DMS53 treated with DMSO at 0.1 percent for 48 hours (cell line): ENCODE data around the gene SERBP1.
"Not testable (repeated sequence)": the region's sequence is repeated elsewhere in the genome, so short reads cannot be mapped to it uniquely, and the experiment has no call there.

ENCODE experiments used
- DNase-seq: peaks from one replicate; lab custom pipeline; 2025; ENCODE audit not compliant: unreplicated experiment; lab: John Stamatoyannopoulos, UW

The SERBP1 gene

DNA sequence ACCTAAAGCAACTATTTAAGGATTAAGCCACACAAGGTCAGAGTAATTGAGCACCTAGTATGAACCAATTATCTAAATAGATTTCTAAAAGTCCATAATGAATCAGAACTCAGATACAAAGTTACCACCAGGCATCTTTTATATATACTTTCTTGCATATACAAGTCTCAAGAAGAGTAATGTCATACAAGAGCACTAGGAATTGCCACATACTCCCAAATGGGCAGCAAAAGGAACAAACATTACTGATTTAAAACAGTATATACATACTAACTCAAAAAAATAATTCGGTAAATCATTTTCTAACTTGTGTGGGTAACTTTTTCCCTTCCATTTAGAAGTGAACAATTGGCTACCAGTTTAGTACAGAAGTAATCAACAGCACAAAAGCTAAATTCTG, 22.1 kb downstream of the SERBP1 start:
- DNase-seq: no peak

DNA sequence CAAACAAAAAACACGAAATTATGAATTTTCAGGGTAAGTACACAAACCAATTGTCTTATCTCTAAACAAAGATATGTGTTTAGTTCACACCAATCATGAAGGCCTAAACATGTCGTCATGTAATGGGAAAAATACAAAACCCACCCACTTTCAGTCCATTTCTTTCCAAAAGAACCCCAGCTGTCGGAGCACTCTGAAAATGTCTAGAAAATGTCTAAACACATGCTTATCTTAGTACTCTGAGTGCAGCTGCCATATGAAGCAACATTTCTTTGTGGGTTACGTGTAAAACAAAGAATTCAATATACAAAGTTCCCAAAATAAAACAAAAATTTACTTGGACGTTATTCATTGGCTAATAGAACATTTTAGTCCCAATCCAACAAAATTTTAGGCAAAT, 22.7 kb downstream of the SERBP1 start:
- DNase-seq: no peak

DNA sequence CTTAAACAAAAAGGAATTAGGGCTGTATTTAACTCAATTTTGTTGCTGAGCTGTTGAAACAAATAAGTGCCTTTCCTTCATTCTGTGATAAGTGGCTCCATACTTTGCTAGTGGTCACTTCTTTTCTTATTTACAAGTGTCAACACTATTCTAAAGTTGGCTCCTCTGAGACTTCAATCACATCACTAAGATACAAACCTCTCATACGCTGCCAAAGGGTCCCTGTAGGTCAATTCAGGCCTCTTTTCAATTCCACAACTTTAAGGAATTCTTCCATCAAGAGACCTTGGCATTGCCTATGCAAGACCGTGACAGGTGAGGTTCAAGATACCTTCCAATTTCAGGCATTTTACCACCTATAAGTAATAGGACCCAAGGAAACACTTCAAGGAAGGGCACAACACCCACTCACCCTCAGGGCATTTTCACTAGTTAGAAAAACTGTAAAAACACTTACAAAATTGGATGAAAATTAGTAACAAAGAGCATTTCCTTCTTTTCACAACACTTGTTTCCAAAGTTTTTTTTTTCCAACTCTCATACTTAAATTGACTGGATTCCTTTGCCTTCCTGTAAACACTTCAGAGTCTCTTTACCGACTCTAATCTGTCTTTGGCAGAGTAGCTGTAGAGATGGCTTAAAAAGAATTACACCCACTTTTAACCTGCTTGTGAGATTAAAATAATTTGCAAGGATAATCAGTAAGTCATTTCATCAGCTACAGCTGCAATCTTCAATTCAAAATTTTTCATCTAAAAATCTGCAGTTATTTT, 24.5 kb downstream of the SERBP1 start:
- DNase-seq: no peak

DNA sequence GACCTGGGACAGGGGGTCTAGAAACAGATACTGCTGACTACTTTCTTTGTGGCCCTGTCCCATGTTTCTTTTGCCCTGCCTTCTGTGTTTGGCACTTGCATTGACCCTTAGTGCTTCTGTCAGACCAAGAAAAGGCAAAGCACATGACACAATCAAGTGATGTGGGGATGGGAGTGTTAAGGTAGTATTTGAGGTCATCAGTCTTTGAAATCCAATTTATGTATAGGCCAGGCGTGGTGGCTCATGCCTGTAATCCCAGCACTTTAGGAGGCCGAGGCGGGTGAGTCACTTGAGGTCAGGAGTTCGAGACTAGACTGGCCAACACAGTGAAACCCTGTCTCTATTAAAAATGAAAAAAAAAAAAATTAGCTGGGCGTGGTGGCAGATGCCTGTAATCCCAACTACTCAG, 26.0 kb downstream of the SERBP1 start:
- DNase-seq: no peak

DNA sequence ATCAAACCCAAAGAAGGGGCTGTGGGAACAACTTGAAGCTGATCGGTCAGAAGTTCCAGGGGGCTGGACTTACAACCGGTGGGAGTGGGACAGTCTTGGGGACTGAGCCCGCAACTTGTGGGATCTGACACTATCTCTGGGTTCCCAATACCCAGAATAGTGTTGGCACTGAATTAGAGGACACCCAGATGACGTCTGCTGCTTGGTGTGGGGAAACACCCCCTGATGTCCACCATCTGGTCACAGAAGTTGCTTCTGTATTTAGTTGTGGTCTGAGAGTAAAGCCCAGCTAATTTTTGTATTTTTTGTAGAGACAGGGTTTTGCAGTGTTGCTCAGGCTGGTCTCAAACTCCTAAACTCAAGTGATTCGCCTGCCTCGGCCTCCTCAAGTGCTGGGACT, 28.8 kb downstream of the SERBP1 start:
- DNase-seq: no peak

DNA sequence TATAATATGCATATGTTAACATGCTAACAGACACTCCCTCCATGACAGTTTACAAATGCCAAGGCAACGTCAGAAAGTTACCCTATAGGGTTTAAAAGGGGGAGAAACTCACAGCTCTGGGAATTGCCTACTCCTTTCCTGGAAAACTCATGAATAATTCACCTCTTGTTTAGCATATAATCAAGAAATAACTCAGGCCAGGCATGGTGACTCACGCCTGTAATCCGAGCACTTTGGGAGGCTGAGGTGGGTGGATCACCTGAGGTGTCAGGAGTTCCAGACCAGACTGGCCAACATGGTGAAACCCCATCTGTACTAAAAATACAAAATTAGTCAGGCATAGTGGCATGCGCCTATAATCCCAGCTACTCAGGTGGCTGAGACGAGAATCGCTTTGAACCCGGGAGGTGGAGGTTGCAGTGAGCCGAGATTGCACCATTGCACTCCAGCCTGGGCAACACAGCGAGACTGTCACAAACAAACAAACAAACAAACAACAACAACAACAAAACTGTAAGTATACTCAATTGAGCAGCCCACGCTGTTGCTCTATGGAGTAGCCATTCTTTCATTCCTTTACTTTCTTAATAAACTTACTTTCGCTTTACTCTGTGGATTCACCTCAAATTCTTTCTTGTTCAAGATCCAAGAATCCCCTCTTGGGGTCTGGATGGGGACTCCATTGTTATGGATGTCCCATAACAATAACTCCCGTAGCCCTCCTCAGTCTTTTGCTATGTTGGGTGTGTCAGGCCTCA, 30.0 kb downstream of the SERBP1 start:
- not testable (repeated sequence) for DNase-seq

DNA sequence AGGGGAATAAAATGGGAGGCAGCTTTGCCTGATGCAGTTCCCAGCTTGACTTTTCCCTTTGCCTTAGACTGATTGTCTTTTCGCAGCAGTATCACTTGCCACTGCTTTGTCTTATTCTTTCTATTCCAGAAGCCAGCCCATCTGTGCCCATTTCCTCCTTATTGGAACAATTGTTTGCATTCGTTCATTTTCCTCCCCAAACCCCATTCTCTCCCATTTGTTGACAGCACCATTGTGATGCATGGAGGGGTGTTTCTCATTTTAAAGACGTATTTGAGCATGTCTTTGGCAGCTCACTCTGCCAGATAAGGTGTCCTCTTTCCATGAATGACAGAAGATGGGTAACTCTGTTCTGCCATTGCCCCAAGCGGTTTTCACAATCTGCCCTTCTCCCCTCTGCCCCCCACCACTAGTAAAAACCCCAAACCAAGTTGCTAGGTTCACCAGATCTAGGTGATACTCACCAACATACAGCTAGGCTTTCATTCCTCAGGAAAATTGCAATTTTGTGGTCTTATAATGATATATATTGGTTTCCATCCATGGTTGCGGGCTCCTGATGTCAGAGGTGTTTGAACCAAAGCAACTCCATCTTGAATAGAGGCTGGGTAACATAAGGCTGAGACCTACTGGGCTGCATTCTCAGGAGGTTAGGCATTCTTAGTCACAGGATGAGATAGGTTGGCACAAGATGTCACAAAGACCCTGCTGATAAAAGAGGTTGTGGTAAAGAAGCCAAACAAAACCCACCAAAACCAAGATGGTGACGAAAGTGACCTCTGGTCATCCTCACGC, 30.8 kb downstream of the SERBP1 start:
- no peak for DNase-seq

DNA sequence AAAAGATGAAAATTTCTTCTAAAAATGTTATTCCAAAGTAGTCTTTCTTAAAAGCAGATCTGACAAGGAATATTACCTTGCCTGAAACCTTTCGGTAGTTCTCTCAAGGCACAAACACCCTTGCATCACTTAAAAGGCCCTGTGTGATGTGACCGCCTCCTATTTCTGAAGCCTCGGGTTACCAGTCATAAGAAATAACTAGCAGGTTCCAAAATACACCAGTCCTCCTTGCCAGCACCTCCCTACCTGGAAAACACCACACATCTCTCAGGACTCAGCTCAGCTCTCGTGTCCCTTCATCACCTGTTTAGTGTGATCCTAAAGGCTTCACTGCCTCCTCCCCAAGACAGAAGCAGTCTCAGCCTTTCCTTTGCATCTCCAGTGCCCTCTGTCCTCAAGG, 35.7 kb downstream of the SERBP1 start:
- DNase-seq: no peak

DNA sequence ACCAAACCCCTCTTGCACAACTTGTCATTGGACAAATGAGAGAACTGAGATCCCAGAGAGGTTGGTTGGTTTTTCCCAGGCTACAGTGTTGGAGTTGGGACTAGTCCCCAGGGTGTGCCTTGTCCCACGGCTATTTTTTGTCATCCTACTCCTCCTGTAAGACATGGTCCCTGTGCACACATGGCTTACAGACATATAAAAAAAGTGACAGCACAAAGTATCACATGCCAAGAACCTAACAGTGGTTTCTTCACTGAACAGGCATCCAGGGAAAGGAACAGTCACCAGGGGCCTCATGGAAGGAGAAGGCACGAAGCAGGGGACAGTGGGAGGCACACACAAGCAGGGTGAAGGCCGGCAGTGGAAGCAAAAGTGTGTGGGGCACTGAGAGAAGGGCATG, 36.5 kb downstream of the SERBP1 start:
- no peak for DNase-seq

DNA sequence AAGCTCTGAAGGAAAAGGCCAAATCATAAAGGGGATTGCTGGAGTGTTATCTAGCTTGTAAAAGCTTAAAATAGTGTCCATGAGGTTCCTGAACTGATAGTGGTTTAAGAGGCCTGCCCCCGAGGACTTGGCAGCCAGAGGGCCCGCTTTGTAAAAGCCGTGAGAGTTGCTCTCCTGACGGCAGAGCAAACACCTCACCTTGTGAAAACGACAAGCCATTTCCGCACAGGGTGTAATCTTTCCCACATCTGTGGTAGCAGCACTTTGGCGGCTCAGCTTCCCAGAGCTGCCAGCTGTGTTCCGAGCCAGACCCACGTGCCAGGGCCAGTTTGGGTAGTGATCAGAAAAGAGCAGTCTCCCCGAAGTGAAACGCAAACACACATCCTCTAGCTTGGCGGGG, 37.0 kb downstream of the SERBP1 start:
- DNase-seq: no peak

DNA sequence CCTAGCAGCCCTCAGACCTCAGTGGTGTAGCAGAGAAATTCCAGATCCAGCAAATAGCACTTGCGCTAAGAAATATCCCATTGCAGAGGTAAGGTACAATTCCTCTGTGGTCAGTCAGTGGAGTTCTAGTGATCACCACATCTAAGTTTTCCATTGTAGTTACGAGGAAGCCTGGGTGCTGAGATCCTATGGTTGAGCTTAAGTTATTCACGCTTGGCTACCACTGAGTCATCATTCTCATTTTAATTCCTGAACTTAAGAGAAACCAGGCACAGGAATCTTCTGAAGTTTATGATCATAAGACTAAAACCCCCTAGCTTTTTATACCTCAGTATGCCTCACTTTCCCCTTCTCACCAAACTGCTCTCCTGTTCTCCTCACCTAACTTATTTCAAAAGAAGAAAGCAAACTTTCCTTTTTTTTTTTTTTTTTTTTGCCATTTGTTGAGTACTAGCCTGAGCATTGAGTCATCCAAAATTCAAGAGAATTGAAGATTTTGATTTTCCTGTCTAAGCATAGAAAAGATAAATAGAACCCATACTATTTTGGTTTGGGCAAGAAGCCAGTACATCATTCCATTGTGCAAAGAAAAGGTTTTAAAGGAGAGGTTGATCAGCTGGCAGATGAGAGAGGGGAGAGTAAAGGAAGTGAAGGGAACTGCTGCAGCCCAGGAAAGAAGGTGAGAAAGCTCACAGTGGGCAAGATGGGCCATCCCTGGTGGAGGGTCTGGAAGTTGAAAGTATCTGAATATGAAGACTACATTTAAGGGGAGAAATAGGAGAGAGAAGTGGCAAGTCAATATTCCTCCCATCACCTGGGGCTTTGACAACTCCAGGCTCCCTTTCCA, 39.9 kb downstream of the SERBP1 start:
- no peak for DNase-seq

DNA sequence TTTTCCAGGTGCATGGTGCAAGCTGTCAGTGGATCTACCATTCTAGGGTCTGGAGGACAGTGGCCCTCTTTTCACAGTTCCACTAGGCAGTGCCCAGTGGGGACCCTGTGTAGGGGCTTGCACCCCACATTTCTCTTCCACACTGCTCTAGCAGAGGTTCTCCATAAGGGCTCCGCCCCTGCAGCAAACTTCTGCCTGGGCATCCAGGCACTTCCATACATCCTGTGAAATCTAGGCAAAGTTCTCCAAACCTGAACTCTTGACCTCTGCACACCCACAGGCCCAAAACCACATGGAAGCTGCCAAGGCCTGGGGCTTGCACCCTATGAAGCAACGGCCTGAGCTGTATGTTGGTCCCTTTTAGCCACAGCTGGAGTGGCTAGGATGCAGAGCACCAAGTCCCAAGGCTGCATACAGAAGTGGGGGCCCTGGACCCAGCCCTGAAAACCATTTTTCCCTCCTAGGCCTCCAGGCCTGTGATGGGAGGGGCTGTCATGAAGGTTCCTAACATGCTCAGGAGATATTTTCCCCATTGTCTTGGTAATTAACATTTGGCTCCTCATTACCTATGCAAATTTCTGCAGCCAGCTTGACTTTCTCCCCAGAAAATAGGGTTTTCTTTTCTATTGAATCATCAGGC, 46.1 kb downstream of the SERBP1 start:
- DNase-seq: no peak

DNA sequence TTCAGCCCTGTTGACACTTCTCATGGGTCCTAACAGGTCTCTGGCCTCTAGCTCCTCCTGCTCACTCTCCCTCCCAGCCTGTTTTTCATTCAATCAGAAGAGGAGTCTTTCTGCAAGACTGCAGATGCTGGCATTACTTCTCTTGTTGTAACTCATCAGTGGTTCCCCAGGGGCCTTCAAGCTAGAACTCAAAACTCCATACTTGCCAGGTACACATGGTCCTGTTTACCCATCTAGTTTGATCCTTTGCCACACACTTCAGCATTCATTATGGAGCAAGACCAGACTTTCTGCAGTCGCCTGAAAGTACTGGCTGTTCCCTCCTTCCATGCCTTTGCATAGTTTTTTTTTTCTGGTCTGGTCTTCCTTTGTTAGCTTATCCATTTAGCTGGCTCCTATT, 47.9 kb downstream of the SERBP1 start:
- DNase-seq: no peak

DNA sequence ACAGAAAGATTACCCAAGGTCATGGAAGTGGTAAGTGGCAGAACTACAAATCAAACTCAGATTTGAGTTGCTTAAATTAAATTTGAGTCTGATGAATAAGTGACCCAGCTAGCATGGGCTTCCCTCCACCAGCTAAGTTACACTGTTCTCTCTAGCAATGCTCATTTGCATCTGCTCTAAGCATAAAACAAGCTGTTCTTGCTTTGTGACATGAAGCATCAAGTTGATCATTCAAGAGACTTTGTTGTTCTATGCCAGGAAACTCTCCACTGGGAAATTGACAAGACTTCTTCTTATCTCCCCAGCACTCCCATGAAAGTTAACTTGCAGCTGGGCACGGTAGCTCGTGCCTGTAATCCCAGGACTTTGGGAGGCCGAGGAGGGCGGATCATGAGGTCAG, 49.0 kb downstream of the SERBP1 start:
- DNase-seq: no peak

DNA sequence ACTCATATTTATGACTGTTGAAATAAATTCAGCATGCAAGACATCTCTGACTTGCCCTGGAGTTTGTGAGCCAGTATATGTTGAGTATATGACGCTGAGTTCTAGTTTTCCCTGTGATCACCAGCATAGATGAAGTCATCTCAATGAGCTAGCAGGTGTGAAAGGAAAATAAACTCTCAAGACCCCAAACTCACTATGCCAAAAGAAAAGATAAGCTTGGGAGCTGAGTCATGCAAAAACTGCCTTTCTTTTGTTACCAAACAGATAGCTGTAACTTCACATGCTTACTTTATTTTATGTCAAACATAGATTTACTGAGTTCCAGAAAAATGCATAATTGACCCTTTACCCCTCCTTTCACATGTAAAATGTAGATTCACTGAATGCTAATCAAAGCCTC, 52.9 kb downstream of the SERBP1 start:
- DNase-seq: no peak

DNA sequence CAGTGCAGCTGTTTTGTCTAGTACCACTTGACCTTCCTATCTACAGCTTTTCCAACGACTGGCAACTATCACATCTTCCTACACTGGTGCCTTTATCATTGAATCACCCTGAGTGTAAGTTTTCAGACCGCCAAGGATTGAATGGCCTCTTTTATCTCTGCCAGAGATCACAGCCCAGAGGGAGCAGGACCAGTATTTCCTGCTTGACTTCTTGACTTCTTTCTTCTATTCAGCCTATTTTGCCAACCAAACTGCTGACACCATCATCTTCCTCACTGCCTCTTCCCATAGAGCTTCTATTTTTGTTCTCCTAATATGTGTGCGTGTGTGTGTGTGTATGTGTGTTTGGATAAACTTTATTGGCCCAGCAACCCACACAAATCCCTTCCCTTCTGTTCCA, 53.8 kb downstream of the SERBP1 start:
- peak; percentile 59 for DNase-seq

DNA sequence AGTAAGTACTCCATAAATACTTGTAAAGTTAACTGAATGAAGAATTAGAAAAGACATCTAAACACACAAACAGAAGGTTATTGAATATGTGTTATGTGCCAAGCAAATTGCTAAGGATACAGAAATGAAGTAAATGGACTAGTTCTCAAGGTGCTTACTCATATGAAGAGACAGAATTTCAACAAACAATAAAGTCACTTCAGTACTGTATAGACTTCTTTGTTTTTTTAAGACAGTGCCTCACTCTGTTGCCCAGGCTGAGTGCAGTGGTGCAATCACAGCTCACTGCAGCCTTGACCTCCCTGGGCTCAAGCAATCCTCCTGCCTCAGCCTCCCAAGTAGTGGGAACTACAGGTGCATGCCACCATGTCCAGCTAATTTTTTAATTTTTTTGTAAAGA, 57.3 kb downstream of the SERBP1 start:
- DNase-seq: no peak

DNA sequence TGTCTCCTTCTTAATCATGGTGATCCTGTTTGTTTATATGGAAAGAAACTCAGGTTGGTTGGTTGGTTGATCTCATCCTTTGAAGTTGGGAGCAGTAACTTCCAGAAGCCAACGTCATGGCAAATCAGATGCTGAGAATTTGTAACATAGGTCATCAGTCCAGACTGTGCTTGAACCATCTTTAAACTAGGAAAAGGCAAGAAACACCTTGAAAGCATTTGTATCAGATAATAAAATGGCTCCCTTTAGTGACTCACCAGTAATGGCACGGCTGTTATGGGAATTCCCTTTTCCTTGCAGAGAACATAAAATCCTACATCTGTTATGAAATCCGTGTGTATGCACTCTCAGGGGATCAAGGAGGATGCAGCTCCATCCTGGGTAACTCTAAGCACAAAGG, 58.1 kb downstream of the SERBP1 start:
- DNase-seq: no peak

DNA sequence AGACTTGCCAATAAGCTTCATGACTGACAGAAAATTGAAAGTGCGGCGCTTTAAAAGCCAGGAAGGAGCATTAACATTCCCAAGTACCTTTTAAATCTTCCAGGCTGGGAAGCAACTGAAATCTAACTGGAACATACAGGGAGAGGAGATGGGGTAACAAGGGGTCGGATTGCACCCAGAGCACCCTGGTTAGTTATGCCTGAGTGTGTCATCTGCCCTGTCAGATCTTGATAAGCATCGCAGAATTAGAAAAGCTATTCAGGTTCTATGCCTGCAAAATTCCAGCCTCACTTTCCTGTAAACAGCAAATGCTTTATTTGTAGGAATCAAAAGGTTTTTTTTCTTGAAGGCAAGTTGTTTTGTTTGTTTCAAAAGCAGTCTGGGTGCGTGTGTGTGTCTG, 58.5 kb downstream of the SERBP1 start:
- DNase-seq: no peak

DNA sequence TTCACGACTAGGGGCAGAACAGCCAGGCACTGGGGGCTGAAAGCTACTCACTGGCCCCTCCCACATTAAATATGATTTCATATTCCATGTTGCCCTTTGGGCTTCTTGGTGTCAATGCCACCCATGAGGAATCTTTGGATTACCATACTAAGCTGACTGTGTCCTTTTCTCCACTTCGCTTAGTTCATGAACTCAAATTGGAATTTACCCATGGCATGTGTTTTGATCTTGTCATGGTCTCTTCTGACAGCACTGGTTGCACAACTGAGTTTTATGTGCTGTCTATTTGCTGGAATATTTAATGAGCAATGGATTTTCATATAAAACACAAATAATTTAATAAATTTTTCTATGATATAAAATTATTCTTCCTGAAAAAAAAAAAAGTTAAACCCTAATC, 59.2 kb downstream of the SERBP1 start:
- DNase-seq: no peak
